GM13977 (cell line): ENCODE measurements around the gene MYOF.
"Not testable (repeated sequence)": the region's sequence is repeated elsewhere in the genome, so short reads cannot be mapped to it uniquely, and the experiment has no call there.

ENCODE experiments used
- DNase-seq: peaks from one replicate; pipeline ENCODE4 v3.0.0; 2012; ENCODE audit warnings: low spot score
- in situ Hi-C: fragments of 300-500 bp; cut with MboI; formaldehyde crosslinking; loops from one replicate; pipeline ENCODE4 v1.12.0; 2022; ENCODE audit warnings: low sequenced_read_pairs, low pct_unique_long_range_greater_than_20kb, mixed read lengths, inconsistent platforms; ENCODE audit not compliant: unreplicated experiment
- TF ChIP-seq, protein P1 (sequence below): IDR thresholded peaks from 2 replicates; pipeline ENCODE4 v1.5.1; 2012; ENCODE audit warnings: mild to moderate bottlenecking, control low read depth; ENCODE audit not compliant: insufficient read depth; ENCODE audit errors: extremely low read depth, missing control alignments

MYOF gene

DNA sequence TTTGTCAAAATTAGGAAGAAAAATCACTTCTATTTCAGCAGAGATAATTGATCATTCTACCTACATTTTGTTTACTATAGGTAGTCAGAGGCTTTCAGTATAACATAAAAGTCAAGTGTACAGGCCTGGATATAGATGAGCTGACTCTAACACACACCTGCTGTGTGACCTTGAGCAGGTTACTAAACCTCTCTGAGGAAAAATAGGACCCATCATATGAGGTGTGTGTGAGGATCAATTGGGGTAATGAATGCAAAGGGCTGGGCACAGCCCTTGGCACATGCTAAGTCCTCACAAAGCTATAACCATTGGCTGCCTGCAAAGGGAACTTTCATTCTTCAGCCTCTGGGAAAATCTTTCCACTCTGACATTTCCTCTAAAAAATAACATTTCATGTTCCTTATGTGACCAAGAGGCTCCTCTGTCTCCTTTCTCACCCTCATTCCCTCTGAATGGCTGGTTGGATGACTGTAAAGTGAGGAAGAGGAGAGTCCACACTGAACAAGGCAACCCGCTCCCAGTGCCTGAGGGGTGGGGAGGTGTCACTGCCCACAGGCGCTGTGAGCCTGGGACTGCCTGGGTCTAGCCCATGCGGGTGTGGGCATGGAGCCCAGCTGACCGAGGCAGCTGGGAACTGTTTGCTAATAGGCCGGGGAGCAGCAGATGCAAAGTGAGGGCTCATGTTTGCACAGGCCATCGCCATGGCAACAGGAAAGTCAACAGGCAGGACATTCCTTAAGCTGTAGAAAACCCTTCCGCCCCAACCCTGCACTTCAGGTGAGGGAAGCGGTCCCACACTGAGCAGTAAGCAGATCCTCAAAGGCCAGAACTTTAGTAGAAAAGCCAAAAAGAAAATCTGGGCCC, 36.8 kb downstream of the MYOF start:
- TF ChIP-seq, protein P1, sequence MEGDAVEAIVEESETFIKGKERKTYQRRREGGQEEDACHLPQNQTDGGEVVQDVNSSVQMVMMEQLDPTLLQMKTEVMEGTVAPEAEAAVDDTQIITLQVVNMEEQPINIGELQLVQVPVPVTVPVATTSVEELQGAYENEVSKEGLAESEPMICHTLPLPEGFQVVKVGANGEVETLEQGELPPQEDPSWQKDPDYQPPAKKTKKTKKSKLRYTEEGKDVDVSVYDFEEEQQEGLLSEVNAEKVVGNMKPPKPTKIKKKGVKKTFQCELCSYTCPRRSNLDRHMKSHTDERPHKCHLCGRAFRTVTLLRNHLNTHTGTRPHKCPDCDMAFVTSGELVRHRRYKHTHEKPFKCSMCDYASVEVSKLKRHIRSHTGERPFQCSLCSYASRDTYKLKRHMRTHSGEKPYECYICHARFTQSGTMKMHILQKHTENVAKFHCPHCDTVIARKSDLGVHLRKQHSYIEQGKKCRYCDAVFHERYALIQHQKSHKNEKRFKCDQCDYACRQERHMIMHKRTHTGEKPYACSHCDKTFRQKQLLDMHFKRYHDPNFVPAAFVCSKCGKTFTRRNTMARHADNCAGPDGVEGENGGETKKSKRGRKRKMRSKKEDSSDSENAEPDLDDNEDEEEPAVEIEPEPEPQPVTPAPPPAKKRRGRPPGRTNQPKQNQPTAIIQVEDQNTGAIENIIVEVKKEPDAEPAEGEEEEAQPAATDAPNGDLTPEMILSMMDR, result no peak
- in situ Hi-C loops, result no loop called here
- no peak for DNase-seq

DNA sequence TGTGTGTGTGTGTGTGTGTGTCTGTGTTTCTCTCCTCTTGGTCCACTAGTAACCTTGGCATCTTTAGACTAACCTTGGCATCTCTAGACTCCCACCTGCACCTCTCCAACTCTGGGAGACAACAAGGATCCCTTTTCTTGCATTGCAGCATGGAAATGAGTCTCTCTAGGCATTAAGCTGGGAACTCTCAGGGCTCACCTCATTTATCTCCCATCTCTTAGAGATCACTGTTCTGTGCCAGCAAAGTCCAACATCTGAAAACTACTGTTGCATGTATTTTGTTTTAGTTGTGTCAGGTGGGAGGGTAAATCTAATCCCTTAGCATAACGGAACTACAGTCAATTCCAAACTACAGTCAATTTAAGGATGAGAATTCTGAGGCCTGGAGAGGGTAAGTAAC, 38.7 kb downstream of the MYOF start:
- TF ChIP-seq, protein P1, result no peak
- no peak for DNase-seq
- in situ Hi-C loops, result no loop called here

DNA sequence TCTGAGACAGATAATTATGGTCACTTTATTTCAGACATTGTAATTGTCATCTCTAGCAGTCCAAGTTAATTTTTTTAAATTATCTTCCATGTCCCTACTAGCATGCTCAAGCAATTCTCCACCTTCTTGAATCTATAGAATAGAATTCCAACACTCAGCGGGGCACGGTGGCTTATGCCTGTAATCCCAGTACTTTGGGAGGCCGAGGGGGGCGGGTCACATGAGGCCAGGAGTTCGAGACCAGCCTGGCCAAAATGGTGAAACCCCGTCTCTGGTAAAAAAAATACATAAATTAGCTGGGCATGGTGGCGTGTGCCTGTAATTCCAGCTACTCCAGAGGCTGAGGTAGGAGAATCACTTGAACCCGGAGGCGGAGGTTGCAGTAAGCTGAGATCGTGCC, 39.4 kb downstream of the MYOF start:
- in situ Hi-C loops, DNase-seq: not testable (repeated sequence)

DNA sequence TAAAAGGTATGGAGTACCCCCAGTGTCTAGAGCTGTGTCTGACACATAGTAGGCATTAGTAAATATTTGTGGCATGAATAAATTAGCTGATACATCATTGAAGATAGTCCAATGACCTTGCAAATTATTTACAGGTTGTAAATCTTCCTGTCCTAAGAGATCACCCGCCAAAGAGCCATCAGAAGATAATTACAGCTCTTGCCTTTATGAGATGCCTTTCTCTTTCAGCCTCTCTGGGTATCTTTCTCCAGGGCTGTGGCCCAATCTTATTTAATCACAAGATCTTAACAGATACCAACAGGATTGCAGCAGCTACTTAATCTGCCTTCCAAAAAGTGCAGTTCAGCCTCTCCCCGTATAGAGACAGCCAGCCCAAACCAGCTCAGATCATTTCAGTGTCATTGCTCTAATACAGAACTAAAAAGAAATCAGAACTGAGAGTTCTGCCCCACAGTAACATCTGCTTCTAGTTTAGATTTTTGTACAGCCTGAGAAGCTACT, 41.5 kb downstream of the MYOF start:
- in situ Hi-C loops, result no loop called here
- no peak for DNase-seq
- TF ChIP-seq, protein P1, result no peak

DNA sequence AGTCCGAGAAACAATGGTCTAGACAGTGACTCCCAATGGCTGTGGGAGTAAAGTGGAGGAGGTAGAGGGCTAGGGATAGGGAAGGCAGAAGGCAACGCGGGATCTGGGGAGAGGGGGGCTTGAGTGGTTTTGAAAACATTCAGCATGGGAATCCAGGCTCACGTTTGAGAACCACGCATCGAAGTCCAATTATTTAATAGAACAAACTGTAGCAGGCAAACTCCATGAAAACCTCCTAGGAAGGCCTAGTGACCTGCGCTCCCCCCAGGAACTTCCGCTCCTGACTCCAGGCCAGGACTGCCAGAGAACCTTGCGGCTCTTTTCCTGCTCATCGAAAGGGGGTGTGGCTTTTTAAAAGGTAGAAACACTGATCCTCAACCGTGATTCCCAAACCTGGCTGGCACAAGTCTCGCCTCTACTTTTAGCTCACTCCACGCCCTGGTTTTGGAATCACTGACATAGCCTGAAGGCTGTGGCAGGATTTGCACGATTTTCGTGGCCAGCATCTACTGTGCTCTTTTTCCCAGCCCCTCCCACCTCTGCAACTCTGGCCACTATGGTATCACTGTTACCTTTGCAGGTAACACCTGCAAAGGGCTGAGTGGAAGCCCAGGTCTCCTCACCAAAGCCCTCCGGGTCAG, 43.4 kb downstream of the MYOF start:
- TF ChIP-seq, protein P1, result no peak
- in situ Hi-C loops, result no loop called here
- DNase-seq, result no peak

DNA sequence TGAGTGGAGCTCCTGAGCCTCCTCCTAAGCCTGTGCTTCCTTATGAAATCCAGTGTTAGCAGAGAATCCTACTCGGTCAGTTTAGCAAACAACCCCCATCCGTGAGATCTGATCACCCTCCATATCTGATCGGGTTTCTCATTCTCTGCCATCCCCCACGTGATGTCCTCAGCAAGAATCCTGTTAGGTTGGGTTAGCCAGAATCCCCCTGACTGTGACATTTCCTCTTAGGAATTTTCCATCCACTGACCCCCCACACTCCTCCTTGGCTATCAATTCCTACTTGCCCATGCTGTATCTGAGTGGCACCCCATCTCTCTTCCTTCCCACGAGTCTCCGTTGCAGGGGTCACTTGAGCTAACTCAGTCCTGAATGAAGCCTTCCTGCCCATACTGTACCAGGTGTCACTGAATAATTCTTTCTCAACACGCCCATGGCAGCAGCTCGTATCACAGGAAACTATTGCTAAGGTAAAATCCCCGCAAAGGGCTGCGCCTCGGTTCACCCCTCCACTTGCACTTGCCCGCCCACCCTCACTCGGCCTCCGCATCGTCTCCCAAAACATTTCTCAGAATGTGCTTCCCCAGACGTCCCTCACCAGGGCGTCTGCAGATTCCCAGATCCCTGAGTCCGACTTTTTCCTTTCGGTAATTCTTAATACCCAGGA, 44.1 kb downstream of the MYOF start:
- in situ Hi-C loops, result no loop called here
- no peak for DNase-seq
- TF ChIP-seq, protein P1, result no peak
